K562 (cell line): ENCODE results near the gene NFKBIB. TPM values are rescaled to one million over a fixed set of nuclear protein-coding genes. Genes with fewer than 3 reads are reported as not detected.

Source experiments
- CBFA2T2 ChIP-seq: fragments of 450-650 bp; conservative IDR thresholded peaks from 2 replicates; pipeline ENCODE4 v1.6.1; 2017; ENCODE audit warnings: mild to moderate bottlenecking
- COPS2 ChIP-seq: fragments of 450-650 bp; conservative IDR thresholded peaks from 2 replicates; pipeline ENCODE4 v1.6.1; 2016; ENCODE audit warnings: mild to moderate bottlenecking, moderate library complexity
- DACH1 ChIP-seq: fragments of 450-650 bp; IDR thresholded peaks from 2 replicates; pipeline ENCODE4 v1.6.1; 2018; ENCODE audit not compliant: partially characterized antibody
- ERF ChIP-seq: fragments of 450-650 bp; formaldehyde crosslinking; IDR thresholded peaks from 2 replicates; pipeline ENCODE4 v1.4.0; 2020; ENCODE audit warnings: mild to moderate bottlenecking, mixed read lengths
- MAFG ChIP-seq: fragments of 450-650 bp; conservative IDR thresholded peaks from 2 replicates; pipeline ENCODE4 v1.6.1; 2016; ENCODE audit warnings: missing genetic modification characterization, missing compliant biosample characterization
- MXI1 ChIP-seq: IDR thresholded peaks from 2 replicates; pipeline ENCODE4 v1.6.1; 2011; ENCODE audit warnings: low read depth, mild to moderate bottlenecking, improper control_type of control experiment, low read length
- NEUROD1 ChIP-seq: fragments of 150-350 bp; IDR thresholded peaks from 2 replicates; pipeline ENCODE4 v1.6.1; 2014; ENCODE audit warnings: borderline replicate concordance, low read length, low read depth; ENCODE audit not compliant: partially characterized antibody
- NONO ChIP-seq, 2 experiments: fragments of 200-400 bp in 1 of 2; fragments of 450-650 bp in 1 of 2; formaldehyde crosslinking in 1 of 2; IDR thresholded peaks; 2 replicates each; pipeline ENCODE4 v1.6.1; 2017; ENCODE audit warnings: low read depth in 2 of 2, mild to moderate bottlenecking in 2 of 2, moderate library complexity in 2 of 2, low read length in 1 of 2
- NR2C2 ChIP-seq, 2 experiments: fragments of 200-800 bp in 1 of 2; sonication (Bioruptor generic) in 1 of 2; sonication (generic) in 1 of 2; formaldehyde crosslinking in 1 of 2; IDR thresholded peaks; 2 replicates each; pipeline versions ENCODE4 v1.6.1 to v1.8.0; 2016 to 2022; ENCODE audit warnings: mild to moderate bottlenecking in 1 of 2, missing compliant biosample characterization in 1 of 2, missing genetic modification characterization in 1 of 2, missing genetic modification reagents in 1 of 2
- NR2F6 ChIP-seq: fragments of 450-650 bp; formaldehyde crosslinking; IDR thresholded peaks from 2 replicates; pipeline ENCODE4 v1.4.0; 2020; ENCODE audit warnings: mild to moderate bottlenecking
- PHF8 ChIP-seq: fragments of 200-600 bp; sonication (generic); IDR thresholded peaks from 2 replicates; pipeline ENCODE4 v1.6.1; 2012; ENCODE audit warnings: mixed run types, mild to moderate bottlenecking, inconsistent platforms, low read length, moderate library complexity, borderline replicate concordance
- PTRF ChIP-seq: fragments of 450-650 bp; IDR thresholded peaks from 2 replicates; pipeline ENCODE4 v1.6.1; 2016; ENCODE audit warnings: mild to moderate bottlenecking, missing genetic modification characterization, missing compliant biosample characterization
- REST ChIP-seq, 2 experiments: fragments of 450-650 bp; formaldehyde crosslinking in 1 of 2; IDR thresholded peaks; 2 replicates each; pipeline versions ENCODE4 v1.4.0 to v1.6.1; 2014 to 2020; ENCODE audit warnings: mild to moderate bottlenecking in 2 of 2, borderline replicate concordance in 1 of 2, low read depth in 1 of 2
- SIN3A ChIP-seq, 2 experiments: fragments of 150-350 bp in 1 of 2; IDR thresholded peaks; 2 replicates each; pipeline ENCODE4 v1.6.1; 2011 to 2016; ENCODE audit warnings: borderline replicate concordance in 2 of 2, low read depth in 2 of 2, low read length in 2 of 2, mild to moderate bottlenecking in 2 of 2, moderate library complexity in 2 of 2; ENCODE audit not compliant: control insufficient read depth in 1 of 2
- TGIF2 ChIP-seq: sonication (generic); formaldehyde crosslinking; IDR thresholded peaks from 2 replicates; pipeline ENCODE4 v1.8.1; 2022; ENCODE audit warnings: mild to moderate bottlenecking, missing genetic modification reagents, moderate library complexity
- THRA ChIP-seq: fragments of 450-650 bp; IDR thresholded peaks from 2 replicates; pipeline ENCODE4 v1.6.1; 2017; ENCODE audit warnings: mild to moderate bottlenecking, moderate library complexity
- ZNF174 ChIP-seq: fragments of 250-450 bp; sonication (Bioruptor Pico); IDR thresholded peaks from 2 replicates; pipeline ENCODE4 v1.4.0; 2020; ENCODE audit warnings: mild to moderate bottlenecking
- ZNF76 ChIP-seq: fragments of 250-450 bp; sonication (Bioruptor Pico); IDR thresholded peaks from 2 replicates; pipeline ENCODE4 v1.4.0; 2020; ENCODE audit warnings: mild to moderate bottlenecking, moderate library complexity, borderline replicate concordance
- ZSCAN32 ChIP-seq: fragments of 450-650 bp; formaldehyde crosslinking; IDR thresholded peaks from 2 replicates; pipeline ENCODE4 v1.4.0; 2020; ENCODE audit warnings: mild to moderate bottlenecking, moderate library complexity
- polyA plus RNA-seq, 8 experiments: library from polyadenylated mRNA; depleted of rRNA in 4 of 8; stranded (reverse) in 5 of 8; unstranded in 3 of 8; fragments of >200 nt; fragmentation: Nextera tagmentation in 2 of 8; fragmentation: Illumina TruSeq in 1 of 8; extraction: Ambion mirVana in 2 of 8; extraction: Trizol in 1 of 8; gene quantifications; 2 replicates each; pipeline versions ENCODE4 v1.2.1 to v1.2.3, GENCODE V29; 2011 to 2014; ENCODE audit warnings: inconsistent platforms in 1 of 8, missing spikeins in 1 of 8
- total RNA-seq, 7 experiments: library from RNA; depleted of rRNA in 6 of 7; stranded (reverse); fragments of >200 nt in 6 of 7; fragmentation: Illumina TruSeq in 2 of 7; extraction: Trizol in 2 of 7; gene quantifications; 2 replicates each; pipeline versions ENCODE4 v1.2.1 to v1.2.3, GENCODE V29; 2011 to 2021; ENCODE audit warnings: low replicate concordance in 1 of 7

Gene NFKBIB
- total and polyA plus RNA-seq, 9 of the 15 experiments (the other 6 are each of a cell fraction or from before 2014, with no cell fraction given): 1.5 to 44.9 (median 10.4) TPM

- TF ChIP-seq REST (IDR thresholded peaks at IDR 0.05; ENCODE audit: borderline replicate concordance) (peak; percentile 16; the same call in 1 of the 2 replicates), REST (CRISPR knock-in tag; IDR thresholded peaks at IDR 0.05; ENCODE audit: low read depth) (no peak), NONO (IDR thresholded peaks at IDR 0.05; ENCODE audit: low read depth in 2 of 2, low read length in 1 of 2) (no peak), PHF8 (peak; percentile 62; the same call in 1 of the 2 replicates), ERF (no peak), MXI1 (no peak), DACH1 (no peak), NR2C2 (CRISPR knock-in tag; IDR thresholded peaks at IDR 0.05) (no peak), NR2C2 (tag; IDR thresholded peaks at IDR 0.05) (no peak), ZSCAN32 (CRISPR knock-in tag) (no peak), ZNF174 (CRISPR knock-in tag) (no peak), PTRF (no peak), CBFA2T2 (no peak), COPS2 (no peak), NEUROD1 (no peak), ZNF76 (no peak), NR2F6 (CRISPR knock-in tag) (no peak), THRA (no peak), TGIF2 (CRISPR knock-in tag) (no peak), SIN3A (IDR thresholded peaks at IDR 0.05; ENCODE audit: borderline replicate concordance in 2 of 2, control insufficient read depth in 1 of 2, low read depth in 2 of 2, low read length in 2 of 2) (peak in 1 of 2 experiments; percentile 70; a peak in 1 of 4 replicates), MAFG (tag) (no peak)
Measured at GRCh38 chr19:38850436-38850975, 49.3 kb upstream of the NFKBIB start (continued).
